ENCODE results near the gene CFAP74. TPM values are rescaled to one million over a fixed set of nuclear protein-coding genes. Genes with fewer than 3 reads are reported as not detected.

CFAP74 gene
- total RNA-seq, 4 donors from 2014 or later = not detected

DNA sequence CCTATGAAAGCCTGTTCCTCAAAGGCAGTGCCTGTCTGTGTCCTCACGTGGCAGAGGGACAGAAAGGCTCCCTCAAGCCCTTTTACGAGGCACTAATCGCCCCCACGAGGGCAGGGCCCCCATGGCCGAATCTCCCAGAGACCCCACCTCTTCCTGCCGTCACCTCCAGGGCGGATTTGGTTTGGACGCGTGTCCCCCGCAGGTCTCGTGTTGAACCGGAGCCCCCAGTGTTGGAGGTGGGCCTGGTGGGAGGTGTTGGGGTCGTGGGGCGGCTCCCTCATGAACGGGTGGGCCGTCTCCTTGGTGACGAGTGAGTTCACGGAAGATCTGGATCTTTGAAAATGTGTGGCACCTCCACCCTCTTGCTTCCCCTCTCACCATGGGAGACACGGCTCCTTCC, 27.6 kb downstream of the CFAP74 start:
- H3K4me3 ChIP-seq = no peak overlapping the region
- H3K36me3 ChIP-seq = no peaks in the 10 kb centered on the region
- no peak overlapping the region for H3K27ac ChIP-seq
- peaks cover 0 to 24% of the 10 kb centered on the region in 2 donors for H3K27me3 ChIP-seq
- DNase-seq (ENCODE audit: low spot score in 2 of 2) = no peak
- 73 to 75% methylated on average over 19 of the region's 19 CpGs for WGBS, 2 donors
- TF ChIP-seq POLR2A (IDR thresholded peaks at IDR 0.05) = no peak
- TF ChIP-seq EP300 (IDR thresholded peaks at IDR 0.05) = no peak
- TF ChIP-seq, protein P1, sequence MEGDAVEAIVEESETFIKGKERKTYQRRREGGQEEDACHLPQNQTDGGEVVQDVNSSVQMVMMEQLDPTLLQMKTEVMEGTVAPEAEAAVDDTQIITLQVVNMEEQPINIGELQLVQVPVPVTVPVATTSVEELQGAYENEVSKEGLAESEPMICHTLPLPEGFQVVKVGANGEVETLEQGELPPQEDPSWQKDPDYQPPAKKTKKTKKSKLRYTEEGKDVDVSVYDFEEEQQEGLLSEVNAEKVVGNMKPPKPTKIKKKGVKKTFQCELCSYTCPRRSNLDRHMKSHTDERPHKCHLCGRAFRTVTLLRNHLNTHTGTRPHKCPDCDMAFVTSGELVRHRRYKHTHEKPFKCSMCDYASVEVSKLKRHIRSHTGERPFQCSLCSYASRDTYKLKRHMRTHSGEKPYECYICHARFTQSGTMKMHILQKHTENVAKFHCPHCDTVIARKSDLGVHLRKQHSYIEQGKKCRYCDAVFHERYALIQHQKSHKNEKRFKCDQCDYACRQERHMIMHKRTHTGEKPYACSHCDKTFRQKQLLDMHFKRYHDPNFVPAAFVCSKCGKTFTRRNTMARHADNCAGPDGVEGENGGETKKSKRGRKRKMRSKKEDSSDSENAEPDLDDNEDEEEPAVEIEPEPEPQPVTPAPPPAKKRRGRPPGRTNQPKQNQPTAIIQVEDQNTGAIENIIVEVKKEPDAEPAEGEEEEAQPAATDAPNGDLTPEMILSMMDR (IDR thresholded peaks at IDR 0.05) = no peak
- H3K4me1 ChIP-seq = no peaks in the 10 kb centered on the region
- H3K9me3 ChIP-seq = no peaks in the 10 kb centered on the region

DNA sequence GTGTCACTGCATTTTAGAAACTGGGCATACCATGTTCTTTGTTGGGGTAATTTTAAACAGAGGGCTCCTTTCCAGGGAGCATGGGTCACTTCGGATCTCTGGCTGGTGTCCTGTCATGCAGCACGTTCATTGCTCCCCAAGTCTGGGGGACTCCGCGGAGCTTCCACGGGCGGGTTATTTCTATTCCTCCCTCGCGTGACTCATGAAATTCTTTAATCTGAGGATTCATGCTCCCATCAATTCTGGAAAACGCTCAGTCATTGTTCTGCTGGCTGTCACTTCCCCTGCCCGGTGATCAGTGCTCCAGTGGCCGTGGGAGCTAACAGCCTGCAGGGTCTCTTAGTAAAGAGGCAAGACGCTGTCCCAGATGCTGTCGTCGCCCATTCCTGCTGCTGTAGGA, 28.1 kb downstream of the CFAP74 start:
- Histone ChIP-seq H3K4me1 (no peaks in the 10 kb centered on the region), H3K27me3 (peaks cover 0 to 24% of the 10 kb centered on the region in 2 donors), H3K9me3 (no peaks in the 10 kb centered on the region), H3K27ac (no peak overlapping the region), H3K4me3 (no peak overlapping the region), H3K36me3 (no peaks in the 10 kb centered on the region)
- TF ChIP-seq EP300 (IDR thresholded peaks at IDR 0.05) (no peak), POLR2A (IDR thresholded peaks at IDR 0.05) (no peak)
- TF ChIP-seq, protein P1 (IDR thresholded peaks at IDR 0.05) = no peak
- 61 to 69% methylated on average over 14 of the region's 14 CpGs for WGBS, 2 donors
- DNase-seq (ENCODE audit: low spot score in 2 of 2) = no peak

DNA sequence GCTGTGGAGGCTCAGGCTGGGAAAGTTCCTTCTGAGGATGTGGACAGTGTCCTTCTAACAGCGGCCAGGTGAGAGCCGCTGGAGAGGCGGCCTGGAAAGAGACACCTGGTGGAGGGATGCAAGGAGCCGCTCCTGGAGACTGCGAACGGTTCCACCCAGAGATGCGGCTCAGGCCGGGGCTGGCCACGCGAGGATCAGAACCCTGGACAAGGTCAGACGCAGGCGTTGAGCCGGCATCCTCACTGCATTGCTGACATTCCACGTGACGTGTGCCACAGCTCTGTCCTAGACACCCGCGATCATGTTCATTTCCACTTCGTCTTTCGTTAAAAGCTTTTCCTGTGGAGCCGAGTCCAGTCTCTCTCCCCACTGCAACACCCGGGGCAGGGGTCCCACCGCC, 28.8 kb downstream of the CFAP74 start:
- WGBS, 2 donors = 76 to 77% methylated on average over 22 of the region's 22 CpGs
- Histone ChIP-seq H3K27me3 (peaks cover 0 to 24% of the 10 kb centered on the region in 2 donors), H3K36me3 (no peaks in the 10 kb centered on the region), H3K9me3 (no peaks in the 10 kb centered on the region), H3K27ac (no peak overlapping the region), H3K4me3 (no peak overlapping the region), H3K4me1 (no peaks in the 10 kb centered on the region)
- no peak for TF ChIP-seq POLR2A (IDR thresholded peaks at IDR 0.05)
- TF ChIP-seq, protein P1 (IDR thresholded peaks at IDR 0.05) = no peak
- no peak for TF ChIP-seq EP300 (IDR thresholded peaks at IDR 0.05)
- no peak for DNase-seq (ENCODE audit: low spot score in 2 of 2)

DNA sequence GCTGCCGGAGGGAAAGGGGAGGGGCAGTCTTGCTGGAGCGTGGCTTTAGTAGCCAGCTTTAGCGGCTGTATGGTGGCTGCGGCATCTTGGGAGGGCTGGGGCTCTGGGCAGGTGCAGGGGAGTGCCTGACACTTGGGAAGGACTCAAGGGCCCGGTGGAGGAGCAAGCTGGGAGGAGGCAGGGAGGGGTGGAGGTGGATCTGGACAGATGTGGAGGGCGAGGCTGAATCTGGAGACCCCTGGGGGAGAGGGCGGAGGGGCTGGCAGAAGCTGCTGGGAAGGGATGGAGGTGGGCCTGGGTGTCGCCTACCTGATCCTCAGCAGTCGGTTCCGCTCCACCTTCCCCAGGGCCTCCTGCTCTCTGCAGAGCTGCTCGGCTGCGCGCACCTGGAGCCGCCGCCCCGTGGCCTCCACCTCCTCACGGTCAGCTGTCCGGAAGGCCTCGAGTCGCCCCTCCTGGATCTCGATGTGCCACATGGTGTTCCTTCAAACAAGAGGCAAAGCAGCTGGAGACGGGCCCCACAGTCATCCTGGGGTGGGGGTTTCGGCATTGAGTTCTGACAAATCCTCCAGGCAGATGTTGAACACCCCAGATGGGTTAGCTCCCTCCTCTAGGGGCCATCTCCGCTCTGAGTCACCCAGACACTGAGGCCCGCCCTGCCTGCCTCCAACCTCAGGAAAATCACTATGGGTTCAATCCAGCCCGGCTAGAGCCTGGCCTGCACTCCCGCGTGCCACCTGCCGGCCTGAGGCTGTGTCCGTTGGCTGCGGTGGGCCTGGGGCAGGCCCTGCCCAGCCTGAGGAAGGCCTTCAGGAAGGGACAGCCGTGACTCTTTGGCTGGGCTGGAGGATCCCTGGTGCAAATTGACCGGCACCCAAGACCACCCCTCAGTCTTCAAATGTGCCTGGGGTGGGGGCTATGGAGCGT, 29.6 kb downstream of the CFAP74 start:
- DNase-seq (ENCODE audit: low spot score in 2 of 2) = no peak
- H3K4me3 ChIP-seq = no peak overlapping the region
- TF ChIP-seq EP300 (IDR thresholded peaks at IDR 0.05) (no peak), POLR2A (IDR thresholded peaks at IDR 0.05) (no peak)
- TF ChIP-seq, protein P1 (IDR thresholded peaks at IDR 0.05) = no peak
- no peaks in the 10 kb centered on the region for H3K9me3 ChIP-seq
- H3K27me3 ChIP-seq = peaks cover 0 to 24% of the 10 kb centered on the region in 2 donors
- H3K36me3 ChIP-seq = no peaks in the 10 kb centered on the region
- 81 to 84% methylated on average over 27 to 31 of the region's 34 CpGs for WGBS, 2 donors
- H3K27ac ChIP-seq = no peak overlapping the region
- H3K4me1 ChIP-seq = no peaks in the 10 kb centered on the region

DNA sequence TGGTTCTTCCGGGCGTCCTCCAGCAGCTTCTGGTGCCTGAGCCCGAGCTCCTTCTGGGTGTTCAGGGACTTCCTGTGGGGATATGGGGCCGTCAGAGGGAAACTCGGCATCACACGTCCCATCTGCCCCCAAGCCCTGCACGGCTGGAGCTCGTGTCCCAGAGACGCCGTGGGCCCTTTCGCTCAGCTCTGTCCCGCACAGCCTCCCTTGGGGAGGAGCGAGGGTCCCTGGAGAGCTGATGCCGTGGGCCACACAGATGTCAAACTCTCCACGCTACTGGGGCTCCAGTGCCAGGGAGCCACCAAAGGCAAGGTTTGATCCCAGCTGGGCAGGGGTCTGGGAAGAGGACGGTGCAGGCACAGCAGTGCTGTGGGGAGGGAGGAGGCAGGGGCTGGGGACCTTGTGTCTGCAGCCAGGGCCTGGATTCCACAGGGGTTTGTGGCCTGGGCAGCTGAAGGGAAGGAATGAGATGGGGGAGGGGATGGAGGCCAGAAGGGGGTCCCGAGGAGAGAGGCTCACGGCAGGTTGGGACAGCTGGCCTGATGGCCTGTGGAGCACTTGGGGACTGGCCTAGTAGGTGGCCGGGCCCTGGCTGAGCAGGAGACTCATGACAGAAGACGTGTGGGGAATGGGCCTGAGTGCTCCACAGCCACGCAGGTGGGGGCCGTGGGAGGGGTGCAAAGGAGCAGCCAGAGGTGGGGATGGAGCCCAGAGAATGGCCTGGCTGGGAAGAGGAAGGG, 30.4 kb downstream of the CFAP74 start:
- Histone ChIP-seq H3K4me1 (no peaks in the 10 kb centered on the region), H3K9me3 (no peaks in the 10 kb centered on the region), H3K36me3 (no peaks in the 10 kb centered on the region), H3K4me3 (no peak overlapping the region), H3K27me3 (peaks cover 0 to 29% of the 10 kb centered on the region in 2 donors), H3K27ac (no peak overlapping the region)
- WGBS, 2 donors = 68 to 71% methylated on average over 19 to 22 of the region's 22 CpGs
- TF ChIP-seq, protein P1 (IDR thresholded peaks at IDR 0.05) = no peak
- no peak for TF ChIP-seq POLR2A (IDR thresholded peaks at IDR 0.05)
- no peak for TF ChIP-seq EP300 (IDR thresholded peaks at IDR 0.05)
- no peak for DNase-seq (ENCODE audit: low spot score in 2 of 2)

All from tibial nerve (tissue), 4 donors.